SK-N-MC (cell line): ENCODE results near the gene MRAP.

Source experiments
- EZH2 ChIP-seq: fragments of 200-600 bp; sonication (generic); IDR thresholded peaks from one replicate; pipeline ENCODE4 v1.6.1; 2017; ENCODE audit warnings: antibody characterized with exemption
- FOXP2 ChIP-seq: optimal IDR thresholded peaks from 2 replicates; pipeline ENCODE3; 2011; ENCODE audit warnings: mild to moderate bottlenecking, moderate library complexity; ENCODE audit not compliant: insufficient read depth; ENCODE audit errors: extremely low read length, control extremely low read depth
- POLR2AphosphoS5 ChIP-seq: IDR thresholded peaks from 2 replicates; pipeline ENCODE4 v1.6.1; 2012; ENCODE audit warnings: mild to moderate bottlenecking, low read depth, low read length, borderline replicate concordance

- no peak for TF ChIP-seq POLR2AphosphoS5
- TF ChIP-seq EZH2: no peak
- TF ChIP-seq FOXP2: no peak
Observed at GRCh38 chr21:32315511-32316281, 17.0 kb downstream of the MRAP start.
